GM23248 (cell line): ENCODE results near the gene SYCE1L. TPM values are rescaled to one million over a fixed set of nuclear protein-coding genes. Genes with fewer than 3 reads are reported as not detected.

Experiments
- DNase-seq: peaks from one replicate; pipeline ENCODE4 v3.0.0-alpha.2; 2015
- H2AFZ ChIP-seq: fragments of 200-600 bp; sonication (generic); 2 replicates; pipeline ENCODE4 v1.6.1; 2016; ENCODE audit warnings: antibody characterized with exemption
- H3F3A ChIP-seq: fragments of 200-600 bp; sonication (generic); 2 replicates; pipeline ENCODE4 v1.6.1; 2016; ENCODE audit warnings: mild to moderate bottlenecking, antibody characterized with exemption, mixed run types; ENCODE audit not compliant: insufficient read depth
- H3K27ac ChIP-seq: fragments of 200-600 bp; sonication (generic); 2 replicates; pipeline ENCODE4 v1.5.1; 2016; ENCODE audit warnings: mild to moderate bottlenecking
- H3K27me3 ChIP-seq: fragments of 200-600 bp; sonication (generic); replicated peaks from 2 replicates; pipeline ENCODE4 v1.6.1; 2016; ENCODE audit warnings: mild to moderate bottlenecking; ENCODE audit not compliant: insufficient read depth
- H3K36me3 ChIP-seq: fragments of 200-600 bp; sonication (generic); 2 replicates; pipeline ENCODE4 v1.6.1; 2016; ENCODE audit warnings: low read depth, mild to moderate bottlenecking
- H3K4me1 ChIP-seq: fragments of 200-600 bp; sonication (generic); 2 replicates; pipeline ENCODE4 v1.6.1; 2016; ENCODE audit warnings: mild to moderate bottlenecking; ENCODE audit not compliant: insufficient read depth
- H3K4me2 ChIP-seq: fragments of 200-600 bp; sonication (generic); one replicate; pipeline ENCODE4 v1.6.1; 2016; ENCODE audit warnings: mild to moderate bottlenecking; ENCODE audit not compliant: unreplicated experiment
- H3K4me3 ChIP-seq: fragments of 200-600 bp; sonication (generic); 2 replicates; pipeline ENCODE4 v1.5.1; 2016; ENCODE audit warnings: mild to moderate bottlenecking
- H3K79me2 ChIP-seq: fragments of 200-600 bp; sonication (generic); 2 replicates; pipeline ENCODE4 v1.6.1; 2016; ENCODE audit warnings: mild to moderate bottlenecking; ENCODE audit not compliant: insufficient read depth
- H3K9ac ChIP-seq: fragments of 200-600 bp; sonication (generic); 2 replicates; pipeline ENCODE4 v1.6.1; 2016; ENCODE audit warnings: mild to moderate bottlenecking
- H3K9me2 ChIP-seq: fragments of 200-600 bp; sonication (generic); 2 replicates; pipeline ENCODE4 v1.6.1; 2016; ENCODE audit warnings: mixed run types, mild to moderate bottlenecking, moderate library complexity; ENCODE audit not compliant: insufficient read depth
- H3K9me3 ChIP-seq: fragments of 200-600 bp; sonication (generic); one replicate; pipeline ENCODE4 v1.6.1; 2017; ENCODE audit warnings: low read depth
- H4K20me1 ChIP-seq: fragments of 200-600 bp; sonication (generic); 2 replicates; pipeline ENCODE4 v1.6.0; 2016; ENCODE audit not compliant: insufficient read depth
- EZH2 ChIP-seq: fragments of 200-600 bp; sonication (generic); IDR thresholded peaks from 2 replicates; pipeline ENCODE4 v1.6.1; 2018; ENCODE audit warnings: antibody characterized with exemption, mild to moderate bottlenecking; ENCODE audit not compliant: insufficient read depth, poor library complexity, severe bottlenecking
- EZH2phosphoT487 ChIP-seq: fragments of 200-600 bp; sonication (generic); IDR thresholded peaks from 2 replicates; pipeline ENCODE4 v1.6.1; 2018; ENCODE audit warnings: antibody characterized with exemption, moderate library complexity, mild to moderate bottlenecking, low read depth; ENCODE audit not compliant: insufficient read depth
- WGBS, 2 experiments: methylation state at CpG; one replicate each; pipeline ENCODE4 v1.1.6; 2015 to 2017; ENCODE audit warnings: low lambda C conversion rate in 2 of 2, low coverage in 1 of 2; ENCODE audit errors: missing lambda C conversion rate in 2 of 2; 5-methylcytosine and 5-hydroxymethylcytosine counted together
- in situ Hi-C: fragments of 300-500 bp; cut with MboI; formaldehyde crosslinking; loops from 2 replicates; pipeline ENCODE4 v1.15.0; 2020
- polyA plus RNA-seq: library from polyadenylated mRNA; unstranded; fragments of >200 nt; fragmentation: Nextera tagmentation; extraction: Ambion mirVana; gene quantifications from 2 replicates; pipeline ENCODE4 v1.2.1, GENCODE V29; 2016
- total RNA-seq: library from RNA; depleted of rRNA; stranded (reverse); fragments of >200 nt; shearing (Covaris generic); gene quantifications from 2 replicates; pipeline ENCODE4 v1.2.3, GENCODE V29; 2014

The SYCE1L gene
- total and polyA plus RNA-seq, 2 experiments from 2014 or later = not detected

DNA sequence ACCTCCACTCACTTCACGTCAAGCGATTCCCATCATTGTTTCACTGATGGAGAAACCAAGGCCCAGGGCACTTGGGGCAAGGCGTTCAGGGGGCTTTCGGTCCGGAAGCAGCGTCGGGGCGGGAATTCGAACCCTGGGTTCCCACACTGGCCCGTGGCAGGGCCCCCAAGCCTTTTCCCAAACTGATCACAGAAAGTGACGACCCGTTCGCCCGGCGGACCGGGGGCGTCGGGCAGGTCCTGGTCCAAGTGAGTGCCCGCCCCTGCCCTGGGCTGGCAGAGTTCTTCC is 9.1 kb upstream of the SYCE1L start:
- TF ChIP-seq EZH2 = no peak
- no peak for TF ChIP-seq EZH2phosphoT487
- Histone ChIP-seq H3K27me3 (no peaks in the 10 kb centered on the region), H3K36me3 (no peaks in the 10 kb centered on the region), H3K9me2 (peaks cover 8% of the 10 kb centered on the region; the same call in 1 of the 2 replicates), H2AFZ (peak overlapping the region; percentile 97), H4K20me1 (no peaks in the 10 kb centered on the region), H3K9me3 (no peaks in the 10 kb centered on the region), H3F3A (no peaks in the 10 kb centered on the region), H3K4me1 (peaks cover 6% of the 10 kb centered on the region), H3K79me2 (peaks cover 27% of the 10 kb centered on the region), H3K27ac (peak overlapping the region; percentile 87), H3K4me2 (peak overlapping the region; percentile 88), H3K9ac (peak overlapping the region; percentile 87), H3K4me3 (peak overlapping the region; percentile 98)
- in situ Hi-C loops = loop anchor here (25.0 kb wide), 1 partner anchor 1703 kb away; the partner anchor contains the start of gene CHST6
- WGBS, 2 experiments = 2 to 3% methylated on average over 19 of the region's 19 CpGs
- DNase-seq = peak; percentile 6

DNA sequence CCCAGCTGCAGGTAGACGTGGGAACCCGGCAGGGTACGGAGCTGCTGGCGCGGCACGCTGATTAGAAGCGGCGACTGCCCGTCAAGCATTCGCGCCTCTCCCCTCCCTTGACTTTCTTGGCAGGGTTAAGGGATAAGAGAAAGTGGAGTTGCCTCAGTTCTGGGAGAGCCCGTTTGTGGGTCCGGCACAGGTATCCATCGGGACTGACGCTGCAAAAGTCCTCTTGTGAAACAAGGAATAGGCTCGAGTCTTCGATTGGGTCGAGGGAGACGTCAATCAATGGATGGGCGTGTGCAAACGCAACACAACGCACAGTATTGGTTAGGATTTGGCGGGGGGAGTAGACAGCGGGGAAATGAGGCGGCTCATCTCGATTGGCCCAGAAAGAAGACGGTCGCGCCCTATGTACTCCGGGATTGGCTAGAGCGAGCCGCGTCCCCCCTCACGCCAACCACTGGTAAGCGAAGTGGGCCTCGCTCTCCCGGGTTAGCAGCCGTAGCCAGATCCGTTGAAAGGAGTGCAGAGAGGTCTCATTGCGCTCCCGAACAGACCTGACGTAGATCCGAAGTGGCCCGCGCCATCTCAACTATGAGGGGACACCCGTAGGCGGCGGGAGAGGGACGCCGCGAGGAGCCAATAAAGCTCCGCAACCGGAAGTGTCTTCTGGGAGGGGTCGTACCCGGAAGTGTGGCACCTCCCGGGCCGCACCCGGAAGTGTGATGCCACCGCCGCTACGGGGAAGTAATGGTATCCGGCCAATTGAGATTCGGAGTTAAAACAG is 8.5 kb upstream of the SYCE1L start, which contains the start of gene MON1B:
Gene MON1B, plus strand, starts transcription at position 713 of the 781 bp plus-strand sequence. CDS start 296 bp downstream, outside the sequence.
- Histone ChIP-seq H3K79me2 (peaks cover 27% of the 10 kb centered on the region), H3K4me2 (peak within 1 kb of the TSS; percentile 93), H3K9ac (peak within 1 kb of the TSS; percentile 87), H3K4me3 (peak within 1 kb of the TSS; percentile 98), H3K4me1 (peaks cover 6% of the 10 kb centered on the region), H3K27me3 (no peaks in the 10 kb centered on the region), H3K27ac (peak within 1 kb of the TSS; percentile 87), H3F3A (no peaks in the 10 kb centered on the region), H3K9me3 (no peaks in the 10 kb centered on the region), H4K20me1 (no peaks in the 10 kb centered on the region), H3K36me3 (no peaks in the 10 kb centered on the region), H3K9me2 (peaks cover 8% of the 10 kb centered on the region; the same call in 1 of the 2 replicates), H2AFZ (peak within 1 kb of the TSS; percentile 97)
- DNase-seq = peak; percentile 99
- 1% methylated on average over 63 of the region's 63 CpGs for WGBS, 2 experiments
- no peak for TF ChIP-seq EZH2phosphoT487
- in situ Hi-C loops = loop anchor here (25.0 kb wide), 1 partner anchor 1703 kb away; the partner anchor contains the start of gene CHST6

DNA sequence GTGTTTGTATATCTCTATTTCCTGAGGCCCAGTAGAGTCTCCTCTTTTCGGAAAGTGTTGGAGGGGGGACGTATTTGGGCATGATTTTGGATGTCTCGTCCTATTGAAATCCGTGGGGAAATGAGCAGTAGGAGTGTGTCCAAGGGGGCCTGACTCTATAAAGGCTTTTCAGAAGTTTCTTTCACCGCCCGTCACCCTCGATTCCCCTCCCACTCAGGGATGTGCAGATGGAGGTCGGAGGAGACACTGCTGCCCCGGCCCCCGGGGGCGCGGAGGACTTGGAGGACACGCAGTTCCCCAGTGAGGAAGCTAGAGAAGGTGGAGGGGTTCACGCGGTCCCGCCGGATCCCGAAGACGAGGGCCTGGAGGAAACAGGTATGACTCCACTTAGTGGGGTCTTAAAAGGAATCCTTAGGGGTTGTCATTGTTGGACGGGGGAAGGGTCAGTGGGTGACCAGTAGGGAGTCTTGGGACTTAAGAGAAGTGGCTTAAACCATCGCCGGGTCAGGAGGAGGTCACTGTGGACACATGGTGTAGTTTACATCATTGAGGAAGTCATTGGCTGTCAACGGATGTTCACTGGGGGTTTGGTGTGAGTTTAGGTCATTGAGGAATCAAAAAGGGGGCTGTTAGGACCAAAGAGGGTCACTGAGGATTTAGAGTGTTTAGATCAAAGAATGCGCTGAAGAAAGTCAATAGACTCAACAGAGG is 7.8 kb upstream of the SYCE1L start:
- no peak for DNase-seq

DNA sequence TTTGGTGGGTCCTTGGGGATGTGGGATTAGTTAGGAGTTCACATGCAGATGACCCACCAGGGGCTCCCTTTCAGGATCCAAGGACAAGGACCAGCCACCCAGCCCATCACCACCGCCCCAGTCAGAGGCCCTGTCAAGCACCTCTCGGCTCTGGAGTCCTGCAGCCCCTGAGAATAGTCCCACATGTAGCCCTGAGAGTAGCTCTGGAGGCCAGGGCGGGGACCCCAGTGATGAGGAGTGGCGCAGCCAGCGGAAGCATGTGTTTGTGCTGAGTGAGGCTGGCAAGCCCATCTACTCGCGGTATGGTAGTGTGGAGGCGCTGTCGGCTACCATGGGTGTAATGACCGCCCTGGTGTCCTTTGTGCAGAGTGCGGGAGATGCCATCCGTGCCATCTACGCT is 5.8 kb upstream of the SYCE1L start:
- H3F3A ChIP-seq = no peaks in the 10 kb centered on the region
- TF ChIP-seq EZH2 (no peak), EZH2phosphoT487 (no peak)
- no peaks in the 10 kb centered on the region for H3K9me3 ChIP-seq
- H3K4me3 ChIP-seq = no peak overlapping the region
- in situ Hi-C loops = loop anchor here (25.0 kb wide), 1 partner anchor 1706 kb away; the partner anchor contains the start of gene CHST6
- H3K79me2 ChIP-seq = peaks cover 27% of the 10 kb centered on the region
- no peak overlapping the region for H3K4me2 ChIP-seq
- H4K20me1 ChIP-seq = no peaks in the 10 kb centered on the region
- WGBS, 2 experiments = 97 to 100% methylated on average over 13 of the region's 13 CpGs
- DNase-seq = no peak
- no peak overlapping the region for H3K9ac ChIP-seq
- H3K4me1 ChIP-seq = peaks cover 6% of the 10 kb centered on the region
- no peak overlapping the region for H2AFZ ChIP-seq
- peaks cover 8% of the 10 kb centered on the region; the same call in 1 of the 2 replicates for H3K9me2 ChIP-seq
- H3K27ac ChIP-seq = no peak overlapping the region
- H3K36me3 ChIP-seq = no peaks in the 10 kb centered on the region
- H3K27me3 ChIP-seq = no peaks in the 10 kb centered on the region

More for the DNA sequence above, 7.8 kb upstream of the SYCE1L start:
- Histone ChIP-seq H3K4me1 (peaks cover 6% of the 10 kb centered on the region), H3K9me2 (peaks cover 8% of the 10 kb centered on the region; the same call in 1 of the 2 replicates), H3K79me2 (peaks cover 27% of the 10 kb centered on the region), H3F3A (no peaks in the 10 kb centered on the region), H3K27me3 (no peaks in the 10 kb centered on the region), H3K9ac (peak overlapping the region; percentile 87), H3K36me3 (no peaks in the 10 kb centered on the region), H3K27ac (peak overlapping the region; percentile 87), H3K4me2 (peak overlapping the region; percentile 93), H4K20me1 (no peaks in the 10 kb centered on the region), H2AFZ (peak overlapping the region; percentile 97), H3K4me3 (peak overlapping the region; percentile 98), H3K9me3 (no peaks in the 10 kb centered on the region)
- 7 to 8% methylated on average over 24 of the region's 24 CpGs for WGBS, 2 experiments
- in situ Hi-C loops = loop anchor here (25.0 kb wide), 1 partner anchor 1704 kb away; the partner anchor contains the start of gene CHST6
- TF ChIP-seq EZH2 (no peak), EZH2phosphoT487 (no peak)
